GM23248 (cell line): ENCODE measurements around the gene ITM2C. TPM values are rescaled to one million over a fixed set of nuclear protein-coding genes. Genes with fewer than 3 reads are reported as not detected.
A peak's percentile ranks its signal among the peaks of the same experiment; 100 is the strongest.

Experiments used
- DNase-seq: peaks from one replicate; pipeline ENCODE4 v3.0.0-alpha.2; 2015
- H2AFZ ChIP-seq: fragments of 200-600 bp; sonication (generic); 2 replicates; pipeline ENCODE4 v1.6.1; 2016; ENCODE audit warnings: antibody characterized with exemption
- H3F3A ChIP-seq: fragments of 200-600 bp; sonication (generic); 2 replicates; pipeline ENCODE4 v1.6.1; 2016; ENCODE audit warnings: mild to moderate bottlenecking, antibody characterized with exemption, mixed run types; ENCODE audit not compliant: insufficient read depth
- H3K27ac ChIP-seq: fragments of 200-600 bp; sonication (generic); 2 replicates; pipeline ENCODE4 v1.5.1; 2016; ENCODE audit warnings: mild to moderate bottlenecking
- H3K27me3 ChIP-seq: fragments of 200-600 bp; sonication (generic); replicated peaks from 2 replicates; pipeline ENCODE4 v1.6.1; 2016; ENCODE audit warnings: mild to moderate bottlenecking; ENCODE audit not compliant: insufficient read depth
- H3K36me3 ChIP-seq: fragments of 200-600 bp; sonication (generic); 2 replicates; pipeline ENCODE4 v1.6.1; 2016; ENCODE audit warnings: low read depth, mild to moderate bottlenecking
- H3K4me1 ChIP-seq: fragments of 200-600 bp; sonication (generic); 2 replicates; pipeline ENCODE4 v1.6.1; 2016; ENCODE audit warnings: mild to moderate bottlenecking; ENCODE audit not compliant: insufficient read depth
- H3K4me2 ChIP-seq: fragments of 200-600 bp; sonication (generic); one replicate; pipeline ENCODE4 v1.6.1; 2016; ENCODE audit warnings: mild to moderate bottlenecking; ENCODE audit not compliant: unreplicated experiment
- H3K4me3 ChIP-seq: fragments of 200-600 bp; sonication (generic); 2 replicates; pipeline ENCODE4 v1.5.1; 2016; ENCODE audit warnings: mild to moderate bottlenecking
- H3K79me2 ChIP-seq: fragments of 200-600 bp; sonication (generic); 2 replicates; pipeline ENCODE4 v1.6.1; 2016; ENCODE audit warnings: mild to moderate bottlenecking; ENCODE audit not compliant: insufficient read depth
- H3K9ac ChIP-seq: fragments of 200-600 bp; sonication (generic); 2 replicates; pipeline ENCODE4 v1.6.1; 2016; ENCODE audit warnings: mild to moderate bottlenecking
- H3K9me2 ChIP-seq: fragments of 200-600 bp; sonication (generic); 2 replicates; pipeline ENCODE4 v1.6.1; 2016; ENCODE audit warnings: mixed run types, mild to moderate bottlenecking, moderate library complexity; ENCODE audit not compliant: insufficient read depth
- H3K9me3 ChIP-seq: fragments of 200-600 bp; sonication (generic); one replicate; pipeline ENCODE4 v1.6.1; 2017; ENCODE audit warnings: low read depth
- H4K20me1 ChIP-seq: fragments of 200-600 bp; sonication (generic); 2 replicates; pipeline ENCODE4 v1.6.0; 2016; ENCODE audit not compliant: insufficient read depth
- EZH2 ChIP-seq: fragments of 200-600 bp; sonication (generic); IDR thresholded peaks from 2 replicates; pipeline ENCODE4 v1.6.1; 2018; ENCODE audit warnings: antibody characterized with exemption, mild to moderate bottlenecking; ENCODE audit not compliant: insufficient read depth, poor library complexity, severe bottlenecking
- EZH2phosphoT487 ChIP-seq: fragments of 200-600 bp; sonication (generic); IDR thresholded peaks from 2 replicates; pipeline ENCODE4 v1.6.1; 2018; ENCODE audit warnings: antibody characterized with exemption, moderate library complexity, mild to moderate bottlenecking, low read depth; ENCODE audit not compliant: insufficient read depth
- WGBS, 2 experiments: methylation state at CpG; one replicate each; pipeline ENCODE4 v1.1.6; 2015 to 2017; ENCODE audit warnings: low lambda C conversion rate in 2 of 2, low coverage in 1 of 2; ENCODE audit errors: missing lambda C conversion rate in 2 of 2; 5-methylcytosine and 5-hydroxymethylcytosine counted together
- in situ Hi-C: fragments of 300-500 bp; cut with MboI; formaldehyde crosslinking; loops from 2 replicates; pipeline ENCODE4 v1.15.0; 2020
- polyA plus RNA-seq: library from polyadenylated mRNA; unstranded; fragments of >200 nt; fragmentation: Nextera tagmentation; extraction: Ambion mirVana; gene quantifications from 2 replicates; pipeline ENCODE4 v1.2.1, GENCODE V29; 2016
- total RNA-seq: library from RNA; depleted of rRNA; stranded (reverse); fragments of >200 nt; shearing (Covaris generic); gene quantifications from 2 replicates; pipeline ENCODE4 v1.2.3, GENCODE V29; 2014

Gene ITM2C
- total and polyA plus RNA-seq, 2 experiments from 2014 or later, result 38.9 to 47.3 TPM

DNA sequence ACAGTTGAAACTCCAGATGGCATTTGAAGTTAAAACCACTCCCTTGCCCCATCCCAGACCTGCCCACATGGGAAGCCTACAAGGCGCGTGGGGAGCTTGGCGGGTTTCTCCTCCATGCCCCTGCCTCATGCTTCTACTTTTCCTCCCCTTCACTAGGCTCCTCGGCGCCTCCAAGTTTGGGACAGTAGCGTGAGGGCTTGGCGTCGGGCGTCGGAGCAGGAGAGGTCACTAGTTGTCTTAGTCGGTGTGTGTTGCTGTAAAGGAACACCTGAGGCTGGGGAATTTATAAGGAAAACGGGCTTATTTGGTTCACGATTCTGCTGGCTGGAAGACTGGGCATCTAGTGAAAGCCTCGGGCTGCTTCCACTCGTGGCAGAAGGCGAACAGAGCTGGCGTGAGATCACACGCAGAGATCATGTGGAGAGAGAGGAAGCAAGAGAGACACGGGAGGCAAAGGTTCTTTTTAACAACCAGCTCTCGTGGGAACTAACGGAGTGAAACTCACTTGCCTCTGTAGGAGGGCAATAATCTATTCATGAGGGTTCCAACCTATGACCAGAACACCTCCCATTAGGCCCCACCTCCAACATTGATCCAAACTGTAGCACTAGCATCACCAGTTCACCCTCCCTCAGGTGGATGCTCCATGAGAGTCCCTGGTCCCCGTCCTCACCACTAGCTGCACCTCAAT is 25.3 kb downstream of the ITM2C start:
- no peaks in the 10 kb centered on the region for H4K20me1 ChIP-seq
- H3K9me3 ChIP-seq, result no peaks in the 10 kb centered on the region
- H3K27ac ChIP-seq, result no peak overlapping the region
- no peak overlapping the region for H3K4me3 ChIP-seq
- no peak overlapping the region for H2AFZ ChIP-seq
- H3K79me2 ChIP-seq, result no peaks in the 10 kb centered on the region
- DNase-seq, result no peak
- H3K9me2 ChIP-seq, result no peaks in the 10 kb centered on the region
- TF ChIP-seq EZH2phosphoT487 (no peak), EZH2 (no peak)
- H3K4me1 ChIP-seq, result no peaks in the 10 kb centered on the region
- no peak overlapping the region for H3K9ac ChIP-seq
- no peaks in the 10 kb centered on the region for H3K36me3 ChIP-seq
- in situ Hi-C loops, result no loop called here
- peaks cover 22% of the 10 kb centered on the region; the same call in 1 of the 2 replicates for H3K27me3 ChIP-seq
- no peaks in the 10 kb centered on the region for H3F3A ChIP-seq
- 72 to 75% methylated on average over 22 of the region's 22 CpGs for WGBS, 2 experiments
- no peak overlapping the region for H3K4me2 ChIP-seq

- H3K4me3 ChIP-seq, result no peak overlapping the region
- in situ Hi-C loops, result no loop called here
- no peak overlapping the region for H3K4me2 ChIP-seq
- no peaks in the 10 kb centered on the region for H3K79me2 ChIP-seq
- DNase-seq, result no peak
- no peaks in the 10 kb centered on the region for H3K9me3 ChIP-seq
- TF ChIP-seq EZH2phosphoT487 (no peak), EZH2 (no peak)
- WGBS, 2 experiments, result 31 to 41% methylated on average over 4 of the region's 4 CpGs
- peaks cover 22% of the 10 kb centered on the region; the same call in 1 of the 2 replicates for H3K27me3 ChIP-seq
- no peak overlapping the region for H3K27ac ChIP-seq
- H3K4me1 ChIP-seq, result no peaks in the 10 kb centered on the region
- no peaks in the 10 kb centered on the region for H4K20me1 ChIP-seq
- H3K36me3 ChIP-seq, result no peaks in the 10 kb centered on the region
- H3K9me2 ChIP-seq, result no peaks in the 10 kb centered on the region
- H2AFZ ChIP-seq, result no peak overlapping the region
- H3F3A ChIP-seq, result no peaks in the 10 kb centered on the region
- H3K9ac ChIP-seq, result no peak overlapping the region
These were observed 25.9 kb downstream of the ITM2C start for GRCh38 chr2:230890646-230891045.

DNA sequence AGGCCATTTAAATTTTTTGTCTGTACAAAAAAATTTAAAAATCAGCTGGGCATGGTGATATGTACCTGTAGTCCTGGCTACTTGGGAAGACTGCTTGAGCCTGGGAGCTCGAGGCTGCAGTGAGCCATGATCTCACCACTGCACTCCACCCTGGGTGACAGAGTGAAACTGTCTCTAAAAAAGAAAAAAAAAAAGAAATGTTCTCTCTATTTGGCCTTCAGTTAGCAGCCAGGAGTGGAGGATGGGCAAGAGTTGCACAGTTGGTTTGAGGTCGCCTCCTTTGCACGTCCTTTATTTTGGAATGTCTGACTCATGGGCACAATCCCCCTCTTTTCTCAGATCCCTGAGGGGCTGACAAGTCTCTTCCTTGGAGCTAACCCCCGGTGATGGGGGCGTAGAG is 26.3 kb downstream of the ITM2C start:
- H3K4me2 ChIP-seq, result no peak overlapping the region
- in situ Hi-C loops, result no loop called here
- 1% methylated on average over 5 of the region's 5 CpGs for WGBS, 2 experiments

GRCh38 chr2:230891509-230891908 is 26.8 kb downstream of the ITM2C start:
- Histone ChIP-seq H4K20me1 (no peaks in the 10 kb centered on the region), H3K36me3 (no peaks in the 10 kb centered on the region), H3K4me3 (no peak overlapping the region), H2AFZ (no peak overlapping the region), H3K9me2 (no peaks in the 10 kb centered on the region), H3K4me2 (no peak overlapping the region), H3F3A (no peaks in the 10 kb centered on the region), H3K9me3 (no peaks in the 10 kb centered on the region), H3K4me1 (no peaks in the 10 kb centered on the region), H3K27me3 (peaks cover 27% of the 10 kb centered on the region), H3K79me2 (no peaks in the 10 kb centered on the region), H3K9ac (no peak overlapping the region), H3K27ac (no peak overlapping the region)
- DNase-seq, result no peak
- no peak for TF ChIP-seq EZH2phosphoT487
- no peak for TF ChIP-seq EZH2
- 41 to 47% methylated on average over 6 of the region's 6 CpGs for WGBS, 2 experiments
- in situ Hi-C loops, result no loop called here

More for the DNA sequence above, 26.3 kb downstream of the ITM2C start:
- Histone ChIP-seq H3K9me2 (no peaks in the 10 kb centered on the region), H3K4me1 (no peaks in the 10 kb centered on the region), H3K9me3 (no peaks in the 10 kb centered on the region), H2AFZ (no peak overlapping the region), H3F3A (no peaks in the 10 kb centered on the region), H3K27ac (no peak overlapping the region), H3K27me3 (peaks cover 23% of the 10 kb centered on the region; the same call in 1 of the 2 replicates), H3K9ac (no peak overlapping the region), H4K20me1 (no peaks in the 10 kb centered on the region), H3K4me3 (no peak overlapping the region), H3K36me3 (no peaks in the 10 kb centered on the region), H3K79me2 (no peaks in the 10 kb centered on the region)
- peak; percentile 20 for DNase-seq
- TF ChIP-seq EZH2phosphoT487, result no peak
- TF ChIP-seq EZH2, result no peak

GRCh38 chr2:230893338-230893737 is 28.6 kb downstream of the ITM2C start:
- Histone ChIP-seq H3K9me3 (no peaks in the 10 kb centered on the region), H3K79me2 (no peaks in the 10 kb centered on the region), H2AFZ (no peak overlapping the region), H3K36me3 (no peaks in the 10 kb centered on the region), H3K27me3 (peaks cover 37% of the 10 kb centered on the region), H3K9me2 (no peaks in the 10 kb centered on the region), H3K4me2 (no peak overlapping the region), H3K4me3 (no peak overlapping the region), H3K27ac (no peak overlapping the region), H3F3A (no peaks in the 10 kb centered on the region), H3K4me1 (no peaks in the 10 kb centered on the region), H4K20me1 (no peaks in the 10 kb centered on the region), H3K9ac (no peak overlapping the region)
- no peak for DNase-seq
- no peak for TF ChIP-seq EZH2phosphoT487
- TF ChIP-seq EZH2, result no peak
- WGBS, 2 experiments, result 38% methylated on average over 6 of the region's 6 CpGs
- in situ Hi-C loops, result no loop called here
